Neural cell (in vitro differentiated cells): ENCODE results near the gene SACS.

Experiments used
- EP300 ChIP-seq: fragments of 450-650 bp; conservative IDR thresholded peaks from 2 replicates; pipeline ENCODE4 v1.6.1; 2014; ENCODE audit warnings: antibody characterized with exemption, mild to moderate bottlenecking, moderate library complexity; ENCODE audit not compliant: poor library complexity, severe bottlenecking
- POLR2AphosphoS5 ChIP-seq: IDR thresholded peaks from 2 replicates; pipeline ENCODE4 v1.6.1; 2012
- RAD21 ChIP-seq: fragments of 450-650 bp; conservative IDR thresholded peaks from 2 replicates; pipeline ENCODE4 v1.6.1; 2014; ENCODE audit warnings: antibody characterized with exemption, mild to moderate bottlenecking, moderate library complexity
- REST ChIP-seq: IDR thresholded peaks from 2 replicates; pipeline ENCODE4 v1.6.1; 2012; ENCODE audit warnings: borderline replicate concordance
- SMC3 ChIP-seq: fragments of 450-650 bp; conservative IDR thresholded peaks from 2 replicates; pipeline ENCODE4 v1.6.1; 2014; ENCODE audit warnings: antibody characterized with exemption, mild to moderate bottlenecking, moderate library complexity; ENCODE audit not compliant: poor library complexity
- TAF1 ChIP-seq: IDR thresholded peaks from 2 replicates; pipeline ENCODE4 v1.6.1; 2012; ENCODE audit warnings: low read depth
- TF ChIP-seq, protein P1 (sequence below): fragments of 450-650 bp; IDR thresholded peaks from 2 replicates; pipeline ENCODE4 v1.5.1; 2014; ENCODE audit warnings: antibody characterized with exemption, mild to moderate bottlenecking, moderate library complexity; ENCODE audit not compliant: poor library complexity, severe bottlenecking

GRCh38 chr13:23288995-23289394 is 144.5 kb downstream of the SACS start:
- TF ChIP-seq TAF1 (no peak), RAD21 (no peak), REST (no peak), SMC3 (no peak), EP300 (no peak), POLR2AphosphoS5 (no peak)
- TF ChIP-seq, protein P1, sequence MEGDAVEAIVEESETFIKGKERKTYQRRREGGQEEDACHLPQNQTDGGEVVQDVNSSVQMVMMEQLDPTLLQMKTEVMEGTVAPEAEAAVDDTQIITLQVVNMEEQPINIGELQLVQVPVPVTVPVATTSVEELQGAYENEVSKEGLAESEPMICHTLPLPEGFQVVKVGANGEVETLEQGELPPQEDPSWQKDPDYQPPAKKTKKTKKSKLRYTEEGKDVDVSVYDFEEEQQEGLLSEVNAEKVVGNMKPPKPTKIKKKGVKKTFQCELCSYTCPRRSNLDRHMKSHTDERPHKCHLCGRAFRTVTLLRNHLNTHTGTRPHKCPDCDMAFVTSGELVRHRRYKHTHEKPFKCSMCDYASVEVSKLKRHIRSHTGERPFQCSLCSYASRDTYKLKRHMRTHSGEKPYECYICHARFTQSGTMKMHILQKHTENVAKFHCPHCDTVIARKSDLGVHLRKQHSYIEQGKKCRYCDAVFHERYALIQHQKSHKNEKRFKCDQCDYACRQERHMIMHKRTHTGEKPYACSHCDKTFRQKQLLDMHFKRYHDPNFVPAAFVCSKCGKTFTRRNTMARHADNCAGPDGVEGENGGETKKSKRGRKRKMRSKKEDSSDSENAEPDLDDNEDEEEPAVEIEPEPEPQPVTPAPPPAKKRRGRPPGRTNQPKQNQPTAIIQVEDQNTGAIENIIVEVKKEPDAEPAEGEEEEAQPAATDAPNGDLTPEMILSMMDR, result no peak
